K562 (cell line): ENCODE measurements around the gene MAN1A1. TPM values are rescaled to one million over a fixed set of nuclear protein-coding genes. Genes with fewer than 3 reads are reported as not detected.

Experiments
- CHCHD3 ChIP-seq: fragments of 250-450 bp; sonication (Bioruptor Pico); IDR thresholded peaks from 2 replicates; pipeline ENCODE4 v2.1.2; 2022; ENCODE audit warnings: mild to moderate bottlenecking
- FOSL1 ChIP-seq: fragments of 200-800 bp; sonication (Bioruptor generic); conservative IDR thresholded peaks from 2 replicates; pipeline ENCODE4 v1.6.1; 2016; ENCODE audit warnings: missing genetic modification characterization, missing compliant biosample characterization
- FOXM1 ChIP-seq, 2 experiments: fragments of 450-650 bp in 1 of 2; sonication (generic) in 1 of 2; formaldehyde crosslinking in 1 of 2; IDR thresholded peaks; 2 replicates each; pipeline versions ENCODE4 v1.6.1 to v1.9.0; 2017 to 2022; ENCODE audit warnings: low read depth in 2 of 2, mild to moderate bottlenecking in 2 of 2, missing genetic modification reagents in 1 of 2, moderate library complexity in 1 of 2
- HNRNPUL1 ChIP-seq: fragments of 200-400 bp; formaldehyde crosslinking; IDR thresholded peaks from 2 replicates; pipeline ENCODE4 v1.6.1; 2017; ENCODE audit warnings: low read length
- HOXB6 ChIP-seq: fragments of 250-450 bp; sonication (Bioruptor Pico); IDR thresholded peaks from 2 replicates; pipeline ENCODE4 v1.5.1; 2022; ENCODE audit warnings: mild to moderate bottlenecking, borderline replicate concordance
- KDM2B ChIP-seq: fragments of 250-450 bp; sonication (Bioruptor Pico); IDR thresholded peaks from 2 replicates; pipeline ENCODE4 v1.8.0; 2021; ENCODE audit warnings: mild to moderate bottlenecking, moderate library complexity
- MBD2 ChIP-seq: sonication (generic); IDR thresholded peaks from 2 replicates; pipeline ENCODE4 v1.6.1; 2016; ENCODE audit warnings: low read depth, borderline replicate concordance
- MCM3 ChIP-seq: fragments of 450-650 bp; IDR thresholded peaks from 2 replicates; pipeline ENCODE4 v1.6.1; 2016
- MTA3 ChIP-seq: fragments of 450-650 bp; formaldehyde crosslinking; IDR thresholded peaks from 2 replicates; pipeline ENCODE4 v1.6.1; 2017; ENCODE audit warnings: mild to moderate bottlenecking, borderline replicate concordance
- NCOA4 ChIP-seq: fragments of 450-650 bp; IDR thresholded peaks from 2 replicates; pipeline ENCODE4 v1.6.1; 2018; ENCODE audit warnings: mild to moderate bottlenecking; ENCODE audit not compliant: partially characterized antibody
- NR2C1 ChIP-seq, 2 experiments: fragments of 450-650 bp; IDR thresholded peaks; 2 replicates each; pipeline ENCODE4 v1.6.1; 2017; ENCODE audit warnings: mild to moderate bottlenecking in 2 of 2, antibody characterized with exemption in 1 of 2, inconsistent platforms in 1 of 2, missing compliant biosample characterization in 1 of 2, missing genetic modification characterization in 1 of 2
- NRF1 ChIP-seq, 2 experiments: fragments of 450-650 bp; IDR thresholded peaks in 1 of 2; conservative IDR thresholded peaks in 1 of 2; 2 replicates each; pipeline ENCODE4 v1.6.1; 2014; ENCODE audit warnings: mild to moderate bottlenecking in 2 of 2
- POLR2G ChIP-seq: fragments of 200-400 bp; formaldehyde crosslinking; IDR thresholded peaks from 2 replicates; pipeline ENCODE4 v1.6.1; 2017; ENCODE audit warnings: low read depth, mild to moderate bottlenecking, antibody characterized with exemption, low read length, moderate library complexity
- PTBP1 ChIP-seq: fragments of 200-400 bp; formaldehyde crosslinking; IDR thresholded peaks from 2 replicates; pipeline ENCODE4 v1.6.1; 2017; ENCODE audit warnings: low read depth, low read length
- TAL1 ChIP-seq: fragments of 450-650 bp; IDR thresholded peaks from 2 replicates; pipeline ENCODE4 v1.6.1; 2016; ENCODE audit warnings: mild to moderate bottlenecking
- TCFL5 ChIP-seq: fragments of 250-450 bp; sonication (Bioruptor Pico); conservative IDR thresholded peaks from 2 replicates; pipeline ENCODE4 v1.6.1; 2021; ENCODE audit warnings: mild to moderate bottlenecking, moderate library complexity, matching md5 sums
- USF1 ChIP-seq: sonication (generic); formaldehyde crosslinking; IDR thresholded peaks from 2 replicates; pipeline ENCODE4 v1.9.0; 2022; ENCODE audit warnings: mild to moderate bottlenecking, missing genetic modification reagents
- ZBTB1 ChIP-seq: sonication (generic); formaldehyde crosslinking; IDR thresholded peaks from 2 replicates; pipeline ENCODE4 v1.8.1; 2023; ENCODE audit warnings: missing genetic modification reagents, low read depth, mild to moderate bottlenecking, borderline replicate concordance
- ZFP30 ChIP-seq: fragments of 250-450 bp; sonication (Bioruptor Pico); IDR thresholded peaks from 2 replicates; pipeline ENCODE4 v1.8.0; 2022; ENCODE audit warnings: moderate library complexity, mild to moderate bottlenecking, inconsistent platforms, borderline replicate concordance
- ZFP36 ChIP-seq: fragments of 150-350 bp; IDR thresholded peaks from 2 replicates; pipeline ENCODE4 v1.6.1; 2018; ENCODE audit warnings: low read length, low read depth; ENCODE audit not compliant: partially characterized antibody
- ZKSCAN1 ChIP-seq: fragments of 150-350 bp; IDR thresholded peaks from 2 replicates; pipeline ENCODE4 v1.6.1; 2016; ENCODE audit warnings: low read depth, low read length
- ZNF184 ChIP-seq: sonication (generic); formaldehyde crosslinking; IDR thresholded peaks from 2 replicates; pipeline ENCODE4 v1.5.0; 2020; ENCODE audit warnings: missing genetic modification reagents
- ZNF561 ChIP-seq: fragments of 450-650 bp; formaldehyde crosslinking; conservative IDR thresholded peaks from 2 replicates; pipeline ENCODE4 v1.4.0; 2020; ENCODE audit warnings: mild to moderate bottlenecking, moderate library complexity
- ZNF696 ChIP-seq: fragments of 250-450 bp; sonication (Bioruptor Pico); conservative IDR thresholded peaks from 2 replicates; pipeline ENCODE4 v1.4.0; 2020; ENCODE audit warnings: mild to moderate bottlenecking, moderate library complexity
- ZNF699 ChIP-seq: fragments of 250-450 bp; sonication (Bioruptor Pico); IDR thresholded peaks from 2 replicates; pipeline ENCODE4 v1.8.0; 2021; ENCODE audit warnings: mild to moderate bottlenecking, moderate library complexity; ENCODE audit not compliant: insufficient replicate concordance
- ZNF766 ChIP-seq: fragments of 200-800 bp; sonication (Bioruptor generic); conservative IDR thresholded peaks from 2 replicates; pipeline ENCODE4 v1.6.1; 2016; ENCODE audit warnings: missing genetic modification characterization, missing compliant biosample characterization
- polyA plus RNA-seq, 8 experiments: library from polyadenylated mRNA; depleted of rRNA in 4 of 8; stranded (reverse) in 5 of 8; unstranded in 3 of 8; fragments of >200 nt; fragmentation: Nextera tagmentation in 2 of 8; fragmentation: Illumina TruSeq in 1 of 8; extraction: Ambion mirVana in 2 of 8; extraction: Trizol in 1 of 8; gene quantifications; 2 replicates each; pipeline versions ENCODE4 v1.2.1 to v1.2.3, GENCODE V29; 2011 to 2014; ENCODE audit warnings: inconsistent platforms in 1 of 8, missing spikeins in 1 of 8
- total RNA-seq, 7 experiments: library from RNA; depleted of rRNA in 6 of 7; stranded (reverse); fragments of >200 nt in 6 of 7; fragmentation: Illumina TruSeq in 2 of 7; extraction: Trizol in 2 of 7; gene quantifications; 2 replicates each; pipeline versions ENCODE4 v1.2.1 to v1.2.3, GENCODE V29; 2011 to 2021; ENCODE audit warnings: low replicate concordance in 1 of 7
- TF ChIP-seq, protein P1 (sequence below): fragments of 200-800 bp; sonication (Bioruptor generic); IDR thresholded peaks from 2 replicates; pipeline ENCODE4 v1.6.1; 2017; ENCODE audit warnings: missing genetic modification characterization, missing compliant biosample characterization
- TF ChIP-seq, protein P2 (sequence below): conservative IDR thresholded peaks from 2 replicates; pipeline ENCODE4 v1.6.1; 2011; ENCODE audit warnings: low read depth, mild to moderate bottlenecking, low read length; ENCODE audit not compliant: control insufficient read depth

Gene MAN1A1
- total and polyA plus RNA-seq, 9 of the 15 experiments (the other 6 are each of a cell fraction or from before 2014, with no cell fraction given), result 24.5 to 78.4 (median 59.7) TPM

DNA sequence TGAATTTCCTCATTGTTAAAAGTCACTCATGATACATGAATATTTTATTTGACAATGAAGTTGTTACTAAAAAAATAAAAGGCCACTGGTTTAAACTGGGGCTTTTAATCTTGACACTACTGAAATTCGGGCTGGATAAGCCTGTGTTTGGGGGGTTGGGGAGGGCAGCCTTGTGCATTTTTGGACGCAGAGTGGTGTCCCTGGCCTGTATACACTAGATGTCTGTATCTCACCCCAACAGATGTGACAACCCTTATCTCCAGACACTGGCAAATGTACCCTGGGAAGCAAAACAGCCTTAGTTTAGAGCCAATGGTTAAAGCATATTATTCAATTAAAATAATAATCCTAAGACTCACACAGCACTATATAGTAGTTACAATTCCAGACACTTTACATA lies 24.8 kb downstream of the MAN1A1 start (continued):
- TF ChIP-seq KDM2B (CRISPR knock-in tag) (no peak), PTBP1 (no peak), NR2C1 (IDR thresholded peaks at IDR 0.05) (peak; percentile 12; the same call in 1 of the 2 replicates), NR2C1 (tag; IDR thresholded peaks at IDR 0.05) (peak; percentile 65), MCM3 (no peak), ZFP30 (CRISPR knock-in tag) (no peak), ZNF184 (CRISPR knock-in tag) (no peak), ZKSCAN1 (0 out of 2 replicates have a peak, but pooled peaks have one; percentile 62), TCFL5 (CRISPR knock-in tag) (no peak), USF1 (CRISPR knock-in tag) (no peak), TAL1 (peak; percentile 97), NCOA4 (no peak), ZBTB1 (no peak), ZNF766 (CRISPR knock-in tag) (0 out of 2 replicates have a peak, but pooled peaks have one; percentile 42), FOXM1 (IDR thresholded peaks at IDR 0.05; ENCODE audit: low read depth) (peak; percentile 85), FOXM1 (CRISPR knock-in tag; IDR thresholded peaks at IDR 0.05; ENCODE audit: low read depth) (no peak), FOSL1 (tag) (peak; percentile 38; the same call in 1 of the 2 replicates), HOXB6 (CRISPR knock-in tag) (no peak), CHCHD3 (CRISPR knock-in tag) (no peak), HNRNPUL1 (no peak), POLR2G (no peak), ZNF699 (CRISPR knock-in tag) (no peak), ZNF561 (CRISPR knock-in tag) (no peak), MTA3 (peak; percentile 61; the same call in 1 of the 2 replicates), MBD2 (peak; percentile 60; the same call in 1 of the 2 replicates), ZNF696 (no peak), NRF1 (conservative IDR thresholded peaks at IDR 0.05 in 1 of 2, IDR thresholded peaks at IDR 0.05 in 1 of 2) (no peak), ZFP36 (no peak)
- TF ChIP-seq, protein P1, sequence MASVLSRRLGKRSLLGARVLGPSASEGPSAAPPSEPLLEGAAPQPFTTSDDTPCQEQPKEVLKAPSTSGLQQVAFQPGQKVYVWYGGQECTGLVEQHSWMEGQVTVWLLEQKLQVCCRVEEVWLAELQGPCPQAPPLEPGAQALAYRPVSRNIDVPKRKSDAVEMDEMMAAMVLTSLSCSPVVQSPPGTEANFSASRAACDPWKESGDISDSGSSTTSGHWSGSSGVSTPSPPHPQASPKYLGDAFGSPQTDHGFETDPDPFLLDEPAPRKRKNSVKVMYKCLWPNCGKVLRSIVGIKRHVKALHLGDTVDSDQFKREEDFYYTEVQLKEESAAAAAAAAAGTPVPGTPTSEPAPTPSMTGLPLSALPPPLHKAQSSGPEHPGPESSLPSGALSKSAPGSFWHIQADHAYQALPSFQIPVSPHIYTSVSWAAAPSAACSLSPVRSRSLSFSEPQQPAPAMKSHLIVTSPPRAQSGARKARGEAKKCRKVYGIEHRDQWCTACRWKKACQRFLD (CRISPR knock-in tag), result no peak
- TF ChIP-seq, protein P2, sequence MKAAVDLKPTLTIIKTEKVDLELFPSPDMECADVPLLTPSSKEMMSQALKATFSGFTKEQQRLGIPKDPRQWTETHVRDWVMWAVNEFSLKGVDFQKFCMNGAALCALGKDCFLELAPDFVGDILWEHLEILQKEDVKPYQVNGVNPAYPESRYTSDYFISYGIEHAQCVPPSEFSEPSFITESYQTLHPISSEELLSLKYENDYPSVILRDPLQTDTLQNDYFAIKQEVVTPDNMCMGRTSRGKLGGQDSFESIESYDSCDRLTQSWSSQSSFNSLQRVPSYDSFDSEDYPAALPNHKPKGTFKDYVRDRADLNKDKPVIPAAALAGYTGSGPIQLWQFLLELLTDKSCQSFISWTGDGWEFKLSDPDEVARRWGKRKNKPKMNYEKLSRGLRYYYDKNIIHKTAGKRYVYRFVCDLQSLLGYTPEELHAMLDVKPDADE, result no peak
